WI38 (cell line): ENCODE data around the gene C11orf52.
A peak's percentile ranks its signal among the peaks of the same experiment; 100 is the strongest.

ENCODE experiments used
- H3K4me3 ChIP-seq: 2 replicates; pipeline ENCODE4 v1.5.1; 2011; ENCODE audit warnings: low read depth, mild to moderate bottlenecking, control low read depth, low read length
- CTCF ChIP-seq: IDR thresholded peaks from 2 replicates; pipeline ENCODE4 v1.5.1; 2012; ENCODE audit warnings: low read depth, mild to moderate bottlenecking, control low read depth, low read length

The C11orf52 gene

GRCh38 chr11:111933872-111934271 is 15.2 kb downstream of the C11orf52 start:
- no peak overlapping the region for H3K4me3 ChIP-seq
- no peak for TF ChIP-seq CTCF

GRCh38 chr11:111934306-111934705 is 15.6 kb downstream of the C11orf52 start:
- no peak for TF ChIP-seq CTCF
- no peak overlapping the region for H3K4me3 ChIP-seq

GRCh38 chr11:111935317-111936039 is 16.8 kb downstream of the C11orf52 start:
- H3K4me3 ChIP-seq, result no peak overlapping the region
- no peak for TF ChIP-seq CTCF

GRCh38 chr11:111936040-111936540 is 17.4 kb downstream of the C11orf52 start:
- H3K4me3 ChIP-seq, result peak overlapping the region; percentile 63
- no peak for TF ChIP-seq CTCF

- no peak for TF ChIP-seq CTCF
Measured at GRCh38 chr11:111937461-111937769, 18.7 kb downstream of the C11orf52 start.

GRCh38 chr11:111937844-111938243 is 19.1 kb downstream of the C11orf52 start:
- no peak for TF ChIP-seq CTCF
- peak overlapping the region; percentile 63 for H3K4me3 ChIP-seq

More at GRCh38 chr11:111937461-111937769, 18.7 kb downstream of the C11orf52 start:
- peak overlapping the region; percentile 63 for H3K4me3 ChIP-seq

- peak overlapping the region; percentile 37 for H3K4me3 ChIP-seq
- TF ChIP-seq CTCF, result no peak
Measured at GRCh38 chr11:111938687-111939160, 20.0 kb downstream of the C11orf52 start.
